ENCODE data around the gene DAAM2. TPM values are rescaled to one million over a fixed set of nuclear protein-coding genes. Genes with fewer than 3 reads are reported as not detected.

The DAAM2 gene
- total and polyA plus RNA-seq, 2 of the 8 experiments (the other 6 are each of a cell fraction or from before 2014, with no cell fraction given): 1.5 to 2.9 TPM

- Histone ChIP-seq H4K5ac (ENCODE audit: insufficient read length, low read depth, low read length) (no peak overlapping the region), H3K9me3 (ENCODE audit: insufficient read depth in 2 of 2, low read depth in 1 of 2, low read length in 1 of 2) (no peaks in the 10 kb centered on the region), H3K27me3 (replicated peaks in 1 of 4; ENCODE audit: control insufficient read depth in 3 of 4, extremely low read depth in 1 of 4, insufficient read depth in 3 of 4, low read length in 3 of 4) (no peaks in the 10 kb centered on the region), H2BK5ac (ENCODE audit: low read depth, low read length) (no peak overlapping the region), H2BK20ac (ENCODE audit: low read length) (no peak overlapping the region), H3K23me2 (ENCODE audit: low read depth, low read length) (0 out of 2 replicates have a peak, but pooled peaks cover 2% of the 10 kb centered on the region), H2BK12ac (ENCODE audit: low read depth, low read length) (no peak overlapping the region), H3K14ac (ENCODE audit: insufficient read length) (no peak overlapping the region), H3K4me3 (ENCODE audit: extremely low read depth in 1 of 4, insufficient read depth in 2 of 4, low read depth in 3 of 4, low read length in 4 of 4) (no peak overlapping the region), H3K27ac (ENCODE audit: low read depth, low read length) (no peak overlapping the region), H3K36me3 (ENCODE audit: control insufficient read depth in 2 of 4, insufficient read depth in 4 of 4, low read length in 3 of 4) (no peaks in the 10 kb centered on the region), H3K56ac (replicated peaks; ENCODE audit: insufficient read length, low read depth, low read length) (no peak overlapping the region), H3K4me2 (ENCODE audit: insufficient read depth in 1 of 2, low read depth in 2 of 2, low read length in 2 of 2) (no peak overlapping the region), H4K91ac (replicated peaks; ENCODE audit: insufficient read length, low read length) (no peak overlapping the region), H4K8ac (ENCODE audit: extremely low read depth, insufficient read depth, low read length) (no peak overlapping the region), H4K20me1 (replicated peaks in 1 of 2; ENCODE audit: control insufficient read depth in 1 of 2, insufficient read depth in 2 of 2, low read length in 2 of 2) (no peaks in the 10 kb centered on the region), H3K79me1 (ENCODE audit: low read depth, low read length) (no peaks in the 10 kb centered on the region), H3K23ac (ENCODE audit: insufficient read length) (no peak overlapping the region), H2BK15ac (ENCODE audit: low read length) (no peak overlapping the region), H3K4ac (replicated peaks; ENCODE audit: insufficient read length, low read depth, low read length) (no peak overlapping the region), H3K18ac (ENCODE audit: extremely low read depth, low read length) (no peak overlapping the region), H2AK5ac (ENCODE audit: low read depth, low read length) (no peak overlapping the region), H2BK120ac (replicated peaks; ENCODE audit: low read depth, low read length) (no peak overlapping the region), H2AFZ (ENCODE audit: low read length) (no peak overlapping the region), H3K4me1 (replicated peaks in 1 of 4; ENCODE audit: control insufficient read depth in 3 of 4, insufficient read depth in 4 of 4, low read length in 3 of 4) (no peaks in the 10 kb centered on the region), H3K79me2 (ENCODE audit: control insufficient read depth in 1 of 2, insufficient read depth in 2 of 2, low read length in 2 of 2) (no peaks in the 10 kb centered on the region), H3K9ac (replicated peaks in 1 of 4; ENCODE audit: extremely low read depth in 1 of 4, low read depth in 3 of 4, low read length in 3 of 4) (no peak overlapping the region)
- POLR2A ChIA-PET (ENCODE audit: partially characterized antibody): no interaction called here
- FAIRE-seq: no peak
- no peak for TF ChIP-seq JUND (IDR thresholded peaks at IDR 0.05; ENCODE audit: low read length)
- no peak for TF ChIP-seq SIX5 (IDR thresholded peaks at IDR 0.05; ENCODE audit: low read depth, low read length)
- no peak for TF ChIP-seq NRF1 (IDR thresholded peaks at IDR 0.05; ENCODE audit: low read depth, low read length)
- TF ChIP-seq BRCA1 (IDR thresholded peaks at IDR 0.05; ENCODE audit: low read depth, low read length): no peak
- CTCF ChIA-PET (ENCODE audit: partially characterized antibody): interaction anchor here (1.2 to 12.0 kb wide), 3 partner anchors 9 to 68 kb away, joined by 3 to 135 read pairs (median 18); no protein-coding TSS in a partner anchor
- 80% methylated on average over 2 of the region's 2 CpGs; no CpG with 5 or more reads in 1 of the 2 experiments for WGBS, 2 experiments (ENCODE audit: extremely low coverage in 1 of 2, insufficient coverage in 1 of 2, insufficient read length in 1 of 2, insufficient replicate concordance in 2 of 2, low coverage in 1 of 2, low lambda C conversion rate in 2 of 2, missing lambda C conversion rate in 1 of 2)
- DNase-seq (ENCODE audit: low read depth in 1 of 2, low spot score in 2 of 2): no peak
These were observed 94.7 kb downstream of the DAAM2 start for GRCh38 chr6:39886871-39887270.
